Measurements from ENCODE around the gene GHITM.
A peak's percentile ranks its signal among the peaks of the same experiment; 100 is the strongest.

Gene GHITM

GRCh38 chr10:84185526-84186175, 46.3 kb downstream of the GHITM start:
- Histone ChIP-seq H3K36me3 (ENCODE audit: control insufficient read depth in 5 of 5, insufficient read depth in 5 of 5, low read length in 5 of 5) (no peaks in the 10 kb centered on the region), H3K27ac (ENCODE audit: low read depth, low read length) (no peak overlapping the region), H3K9me3 (ENCODE audit: control insufficient read depth in 5 of 5, low read length in 5 of 5) (no peaks in the 10 kb centered on the region), H3K27me3 (ENCODE audit: control insufficient read depth in 5 of 5, insufficient read depth in 4 of 5, low read length in 5 of 5) (peaks cover 0 to 11% (median 4%) of the 10 kb centered on the region in 5 donors), H3K9ac (ENCODE audit: low read length in 5 of 5) (no peak overlapping the region), H3K4me3 (ENCODE audit: low read depth in 1 of 5, low read length in 5 of 5) (no peak overlapping the region), H3K4me1 (ENCODE audit: control insufficient read depth in 5 of 5, insufficient read depth in 5 of 5, low read length in 5 of 5) (peaks cover 0 to 2% (median 0%) of the 10 kb centered on the region in 5 donors)

GRCh38 chr10:84188815-84189214, 49.5 kb downstream of the GHITM start:
- H3K4me1 ChIP-seq (ENCODE audit: control insufficient read depth in 5 of 5, insufficient read depth in 5 of 5, low read length in 5 of 5), result peaks cover 0 to 7% (median 0%) of the 10 kb centered on the region in 5 donors
- H3K27me3 ChIP-seq (ENCODE audit: control insufficient read depth in 5 of 5, insufficient read depth in 4 of 5, low read length in 5 of 5), result peaks cover 7 to 20% (median 12%) of the 10 kb centered on the region in 5 donors
- no peak overlapping the region for H3K9ac ChIP-seq (ENCODE audit: low read length in 5 of 5)
- no peak overlapping the region for H3K27ac ChIP-seq (ENCODE audit: low read depth, low read length)
- H3K4me3 ChIP-seq (ENCODE audit: low read depth in 1 of 5, low read length in 5 of 5), result no peak overlapping the region
- H3K36me3 ChIP-seq (ENCODE audit: control insufficient read depth in 5 of 5, insufficient read depth in 5 of 5, low read length in 5 of 5), result no peaks in the 10 kb centered on the region
- H3K9me3 ChIP-seq (ENCODE audit: control insufficient read depth in 5 of 5, low read length in 5 of 5), result no peaks in the 10 kb centered on the region

- Histone ChIP-seq H3K4me1 (ENCODE audit: control insufficient read depth in 5 of 5, insufficient read depth in 5 of 5, low read length in 5 of 5) (peaks cover 0 to 23% (median 12%) of the 10 kb centered on the region in 5 donors), H3K27me3 (ENCODE audit: control insufficient read depth in 5 of 5, insufficient read depth in 4 of 5, low read length in 5 of 5) (peaks cover 21 to 33% (median 26%) of the 10 kb centered on the region in 5 donors), H3K36me3 (ENCODE audit: control insufficient read depth in 5 of 5, insufficient read depth in 5 of 5, low read length in 5 of 5) (no peaks in the 10 kb centered on the region), H3K4me3 (ENCODE audit: low read depth in 1 of 5, low read length in 5 of 5) (no peak overlapping the region), H3K27ac (ENCODE audit: low read depth, low read length) (no peak overlapping the region), H3K9ac (ENCODE audit: low read length in 5 of 5) (no peak overlapping the region), H3K9me3 (ENCODE audit: control insufficient read depth in 5 of 5, low read length in 5 of 5) (no peaks in the 10 kb centered on the region)
These were observed 51.3 kb downstream of the GHITM start for GRCh38 chr10:84190621-84191020.

- H3K27me3 ChIP-seq (ENCODE audit: control insufficient read depth in 5 of 5, insufficient read depth in 4 of 5, low read length in 5 of 5), result peaks cover 26 to 33% (median 30%) of the 10 kb centered on the region in 5 donors
- H3K4me1 ChIP-seq (ENCODE audit: control insufficient read depth in 5 of 5, insufficient read depth in 5 of 5, low read length in 5 of 5), result peaks cover 0 to 23% (median 12%) of the 10 kb centered on the region in 5 donors
- no peak overlapping the region for H3K9ac ChIP-seq (ENCODE audit: low read length in 5 of 5)
- no peaks in the 10 kb centered on the region for H3K9me3 ChIP-seq (ENCODE audit: control insufficient read depth in 5 of 5, low read length in 5 of 5)
- H3K4me3 ChIP-seq (ENCODE audit: low read depth in 1 of 5, low read length in 5 of 5), result no peak overlapping the region
- no peak overlapping the region for H3K27ac ChIP-seq (ENCODE audit: low read depth, low read length)
- H3K36me3 ChIP-seq (ENCODE audit: control insufficient read depth in 5 of 5, insufficient read depth in 5 of 5, low read length in 5 of 5), result no peaks in the 10 kb centered on the region
These were observed 51.8 kb downstream of the GHITM start for GRCh38 chr10:84191106-84191505.

- H3K9ac ChIP-seq (ENCODE audit: low read length in 5 of 5), result no peak overlapping the region
- H3K36me3 ChIP-seq (ENCODE audit: control insufficient read depth in 5 of 5, insufficient read depth in 5 of 5, low read length in 5 of 5), result no peaks in the 10 kb centered on the region
- H3K9me3 ChIP-seq (ENCODE audit: control insufficient read depth in 5 of 5, low read length in 5 of 5), result no peaks in the 10 kb centered on the region
- H3K4me1 ChIP-seq (ENCODE audit: control insufficient read depth in 5 of 5, insufficient read depth in 5 of 5, low read length in 5 of 5), result peaks cover 0 to 23% (median 12%) of the 10 kb centered on the region in 5 donors
- H3K4me3 ChIP-seq (ENCODE audit: low read depth in 1 of 5, low read length in 5 of 5), result no peak overlapping the region
- peaks cover 26 to 51% (median 47%) of the 10 kb centered on the region in 5 donors for H3K27me3 ChIP-seq (ENCODE audit: control insufficient read depth in 5 of 5, insufficient read depth in 4 of 5, low read length in 5 of 5)
- H3K27ac ChIP-seq (ENCODE audit: low read depth, low read length), result no peak overlapping the region
These were observed 54.0 kb downstream of the GHITM start for GRCh38 chr10:84193327-84193726.

DNA sequence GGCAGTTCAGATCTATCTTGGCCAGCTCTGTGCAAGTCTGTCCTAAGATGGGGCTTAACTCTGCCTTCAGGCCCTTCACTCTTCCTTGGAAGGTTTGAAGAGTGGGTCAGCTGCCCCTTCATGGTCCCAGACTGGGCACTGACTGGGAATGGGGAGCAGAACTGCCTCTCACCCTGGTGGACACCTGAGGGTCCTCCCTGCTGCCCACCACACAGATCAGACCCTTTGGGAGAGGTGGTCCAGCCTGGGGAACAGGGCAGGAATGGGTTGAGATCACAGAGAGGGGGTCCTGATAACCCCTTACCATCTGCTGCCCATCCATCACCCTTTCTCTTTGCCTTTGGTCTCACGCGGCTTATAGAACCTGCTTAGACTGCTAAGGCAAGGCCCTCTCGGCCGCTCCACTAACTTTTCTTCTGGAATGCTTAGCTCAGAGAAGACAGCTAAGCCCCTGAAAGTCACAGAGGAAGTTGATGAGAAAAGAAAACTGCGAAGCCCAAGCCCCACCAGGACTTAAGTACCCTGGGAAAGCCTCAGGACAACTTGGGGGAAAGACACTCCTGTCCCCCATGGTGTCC, 54.6 kb downstream of the GHITM start:
- peaks cover 26 to 54% (median 47%) of the 10 kb centered on the region in 5 donors for H3K27me3 ChIP-seq (ENCODE audit: control insufficient read depth in 5 of 5, insufficient read depth in 4 of 5, low read length in 5 of 5)
- H3K27ac ChIP-seq (ENCODE audit: low read depth, low read length), result no peak overlapping the region
- H3K9me3 ChIP-seq (ENCODE audit: control insufficient read depth in 5 of 5, low read length in 5 of 5), result no peaks in the 10 kb centered on the region
- H3K4me1 ChIP-seq (ENCODE audit: control insufficient read depth in 5 of 5, insufficient read depth in 5 of 5, low read length in 5 of 5), result peaks cover 0 to 23% (median 12%) of the 10 kb centered on the region in 5 donors
- H3K9ac ChIP-seq (ENCODE audit: low read length in 5 of 5), result no peak overlapping the region
- no peaks in the 10 kb centered on the region for H3K36me3 ChIP-seq (ENCODE audit: control insufficient read depth in 5 of 5, insufficient read depth in 5 of 5, low read length in 5 of 5)
- H3K4me3 ChIP-seq (ENCODE audit: low read depth in 1 of 5, low read length in 5 of 5), result peak overlapping the region; percentile 15 to 60 (median 48)

DNA sequence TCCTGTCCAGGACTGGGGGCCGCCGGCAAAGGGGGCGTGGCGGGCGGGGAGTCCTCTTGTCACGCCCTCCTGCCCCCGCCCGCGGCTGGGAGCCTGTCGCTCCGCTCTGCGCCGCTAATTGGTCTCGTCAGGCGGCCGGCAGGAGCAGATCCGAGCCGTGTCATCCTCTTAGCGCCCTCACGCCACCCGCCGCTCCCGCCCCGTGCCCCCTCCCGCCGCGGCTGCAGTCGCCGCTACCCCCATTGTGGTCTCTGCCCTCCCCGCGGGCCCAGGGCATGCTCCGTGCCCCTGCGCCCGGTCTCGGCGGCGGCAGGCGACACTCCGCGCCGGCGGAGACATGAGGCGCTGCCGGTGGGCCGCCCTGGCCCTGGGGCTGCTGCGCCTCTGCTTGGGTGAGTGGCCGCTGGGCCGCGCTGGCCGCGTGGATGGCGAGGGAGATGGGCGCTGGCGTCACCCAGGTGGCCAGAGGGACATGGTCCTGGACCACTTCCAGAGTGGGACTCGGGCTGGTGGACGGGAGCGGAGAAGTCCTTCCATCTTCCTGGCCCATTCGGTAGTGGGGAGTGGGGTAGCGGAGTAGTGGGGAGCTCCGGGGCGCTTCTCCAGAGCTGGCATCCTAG, 55.2 kb downstream of the GHITM start, which contains the start of gene CDHR1:
TSS of gene CDHR1 (plus strand) at position 114 of the 620 bp plus-strand sequence. CDS start at position 338, 224 bp downstream.
- Histone ChIP-seq H3K4me1 (ENCODE audit: control insufficient read depth in 5 of 5, insufficient read depth in 5 of 5, low read length in 5 of 5) (peaks cover 0 to 23% (median 12%) of the 10 kb centered on the region in 5 donors), H3K9me3 (ENCODE audit: control insufficient read depth in 5 of 5, low read length in 5 of 5) (no peaks in the 10 kb centered on the region), H3K27me3 (ENCODE audit: control insufficient read depth in 5 of 5, insufficient read depth in 4 of 5, low read length in 5 of 5) (peaks cover 26 to 54% (median 47%) of the 10 kb centered on the region in 5 donors), H3K4me3 (ENCODE audit: low read depth in 1 of 5, low read length in 5 of 5) (peak within 1 kb of the TSS; percentile 15 to 60 (median 48)), H3K36me3 (ENCODE audit: control insufficient read depth in 5 of 5, insufficient read depth in 5 of 5, low read length in 5 of 5) (no peaks in the 10 kb centered on the region), H3K9ac (ENCODE audit: low read length in 5 of 5) (no peak within 1 kb of the TSS), H3K27ac (ENCODE audit: low read depth, low read length) (no peak within 1 kb of the TSS)

DNA sequence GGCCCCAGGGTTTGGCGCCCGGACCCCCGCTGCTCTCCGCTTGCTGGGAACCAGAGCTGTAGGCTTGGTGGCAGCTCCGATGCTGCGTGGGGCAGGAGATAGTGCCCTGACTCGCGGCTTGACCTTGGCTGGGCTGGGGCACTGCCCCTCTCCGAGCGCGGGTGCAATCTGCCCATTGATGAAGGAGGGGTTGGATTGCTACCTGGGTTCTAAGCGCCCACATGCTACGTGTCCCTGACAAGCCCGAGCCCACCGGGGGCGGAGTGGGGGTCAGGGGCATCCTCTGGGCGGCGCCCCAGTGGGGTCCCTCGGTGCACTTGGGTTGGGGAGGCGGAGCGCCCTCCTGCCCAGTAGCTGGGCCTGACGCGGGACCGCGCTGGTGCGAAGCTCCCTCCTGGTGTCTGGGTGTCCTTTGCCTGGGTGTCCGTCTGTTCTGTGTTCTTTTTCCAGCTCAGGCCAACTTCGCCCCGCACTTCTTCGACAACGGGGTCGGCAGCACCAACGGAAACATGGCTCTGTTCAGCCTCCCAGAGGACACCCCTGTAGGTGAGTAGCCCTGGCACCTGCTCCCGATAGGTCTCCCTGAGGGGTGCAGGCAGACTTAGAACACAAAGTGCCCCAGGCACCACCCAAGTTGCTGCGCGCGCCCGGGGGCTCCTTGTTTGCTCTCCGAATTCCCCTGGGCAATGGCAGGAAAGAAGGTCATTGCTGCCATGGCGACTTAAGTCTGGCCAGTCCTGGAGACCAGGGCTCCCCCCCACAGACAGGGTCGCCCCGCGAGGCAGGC, 55.9 kb downstream of the GHITM start:
- no peak overlapping the region for H3K27ac ChIP-seq (ENCODE audit: low read depth, low read length)
- peaks cover 0 to 23% (median 12%) of the 10 kb centered on the region in 5 donors for H3K4me1 ChIP-seq (ENCODE audit: control insufficient read depth in 5 of 5, insufficient read depth in 5 of 5, low read length in 5 of 5)

DNA sequence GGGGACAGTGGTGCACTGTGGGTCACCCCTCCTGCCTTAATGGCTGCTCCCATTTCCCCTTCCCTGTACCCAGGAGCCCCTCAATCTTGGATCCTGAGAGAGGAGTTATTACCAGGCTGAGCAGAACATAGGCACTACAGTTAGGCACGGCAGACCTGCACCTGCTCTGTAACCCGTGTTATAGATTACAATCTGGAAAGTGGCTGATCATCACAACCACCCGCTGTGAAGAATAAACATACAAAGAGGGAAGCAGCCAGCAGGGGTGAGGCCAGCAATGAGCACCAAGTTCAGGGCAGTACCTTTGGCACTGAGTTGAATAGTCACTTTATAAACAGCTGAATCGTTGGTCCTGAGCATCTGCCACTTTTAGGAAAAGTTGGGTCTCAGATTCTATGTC, 56.8 kb downstream of the GHITM start:
- Histone ChIP-seq H3K36me3 (ENCODE audit: control insufficient read depth in 5 of 5, insufficient read depth in 5 of 5, low read length in 5 of 5) (no peaks in the 10 kb centered on the region), H3K9me3 (ENCODE audit: control insufficient read depth in 5 of 5, low read length in 5 of 5) (no peaks in the 10 kb centered on the region), H3K27ac (ENCODE audit: low read depth, low read length) (no peak overlapping the region), H3K27me3 (ENCODE audit: control insufficient read depth in 5 of 5, insufficient read depth in 4 of 5, low read length in 5 of 5) (peaks cover 26 to 51% (median 44%) of the 10 kb centered on the region in 5 donors), H3K4me1 (ENCODE audit: control insufficient read depth in 5 of 5, insufficient read depth in 5 of 5, low read length in 5 of 5) (peaks cover 0 to 17% (median 12%) of the 10 kb centered on the region in 5 donors), H3K9ac (ENCODE audit: low read length in 5 of 5) (no peak overlapping the region), H3K4me3 (ENCODE audit: low read depth in 1 of 5, low read length in 5 of 5) (no peak overlapping the region)

More for the DNA sequence above, 55.9 kb downstream of the GHITM start:
- H3K27me3 ChIP-seq (ENCODE audit: control insufficient read depth in 5 of 5, insufficient read depth in 4 of 5, low read length in 5 of 5), result peaks cover 26 to 54% (median 47%) of the 10 kb centered on the region in 5 donors
- no peaks in the 10 kb centered on the region for H3K9me3 ChIP-seq (ENCODE audit: control insufficient read depth in 5 of 5, low read length in 5 of 5)
- no peaks in the 10 kb centered on the region for H3K36me3 ChIP-seq (ENCODE audit: control insufficient read depth in 5 of 5, insufficient read depth in 5 of 5, low read length in 5 of 5)
- peak overlapping the region in 3 of 5 donors; percentile 42 to 60 (median 48) for H3K4me3 ChIP-seq (ENCODE audit: low read depth in 1 of 5, low read length in 5 of 5)
- no peak overlapping the region for H3K9ac ChIP-seq (ENCODE audit: low read length in 5 of 5)
